ENCODE measurements around the gene MYB.

Gene MYB

GRCh38 chr6:135183002-135183531, 2.0 kb downstream of the MYB start:
- DNase-seq (ENCODE audit: low read depth) = peak; percentile 97
- H3K4me3 ChIP-seq (ENCODE audit: low read depth, low read length) = peak overlapping the region; percentile 93
- TF ChIP-seq, protein P1, sequence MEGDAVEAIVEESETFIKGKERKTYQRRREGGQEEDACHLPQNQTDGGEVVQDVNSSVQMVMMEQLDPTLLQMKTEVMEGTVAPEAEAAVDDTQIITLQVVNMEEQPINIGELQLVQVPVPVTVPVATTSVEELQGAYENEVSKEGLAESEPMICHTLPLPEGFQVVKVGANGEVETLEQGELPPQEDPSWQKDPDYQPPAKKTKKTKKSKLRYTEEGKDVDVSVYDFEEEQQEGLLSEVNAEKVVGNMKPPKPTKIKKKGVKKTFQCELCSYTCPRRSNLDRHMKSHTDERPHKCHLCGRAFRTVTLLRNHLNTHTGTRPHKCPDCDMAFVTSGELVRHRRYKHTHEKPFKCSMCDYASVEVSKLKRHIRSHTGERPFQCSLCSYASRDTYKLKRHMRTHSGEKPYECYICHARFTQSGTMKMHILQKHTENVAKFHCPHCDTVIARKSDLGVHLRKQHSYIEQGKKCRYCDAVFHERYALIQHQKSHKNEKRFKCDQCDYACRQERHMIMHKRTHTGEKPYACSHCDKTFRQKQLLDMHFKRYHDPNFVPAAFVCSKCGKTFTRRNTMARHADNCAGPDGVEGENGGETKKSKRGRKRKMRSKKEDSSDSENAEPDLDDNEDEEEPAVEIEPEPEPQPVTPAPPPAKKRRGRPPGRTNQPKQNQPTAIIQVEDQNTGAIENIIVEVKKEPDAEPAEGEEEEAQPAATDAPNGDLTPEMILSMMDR (IDR thresholded peaks at IDR 0.05; ENCODE audit: insufficient read depth, low read depth, low read length, missing control alignments) = no peak

DNA sequence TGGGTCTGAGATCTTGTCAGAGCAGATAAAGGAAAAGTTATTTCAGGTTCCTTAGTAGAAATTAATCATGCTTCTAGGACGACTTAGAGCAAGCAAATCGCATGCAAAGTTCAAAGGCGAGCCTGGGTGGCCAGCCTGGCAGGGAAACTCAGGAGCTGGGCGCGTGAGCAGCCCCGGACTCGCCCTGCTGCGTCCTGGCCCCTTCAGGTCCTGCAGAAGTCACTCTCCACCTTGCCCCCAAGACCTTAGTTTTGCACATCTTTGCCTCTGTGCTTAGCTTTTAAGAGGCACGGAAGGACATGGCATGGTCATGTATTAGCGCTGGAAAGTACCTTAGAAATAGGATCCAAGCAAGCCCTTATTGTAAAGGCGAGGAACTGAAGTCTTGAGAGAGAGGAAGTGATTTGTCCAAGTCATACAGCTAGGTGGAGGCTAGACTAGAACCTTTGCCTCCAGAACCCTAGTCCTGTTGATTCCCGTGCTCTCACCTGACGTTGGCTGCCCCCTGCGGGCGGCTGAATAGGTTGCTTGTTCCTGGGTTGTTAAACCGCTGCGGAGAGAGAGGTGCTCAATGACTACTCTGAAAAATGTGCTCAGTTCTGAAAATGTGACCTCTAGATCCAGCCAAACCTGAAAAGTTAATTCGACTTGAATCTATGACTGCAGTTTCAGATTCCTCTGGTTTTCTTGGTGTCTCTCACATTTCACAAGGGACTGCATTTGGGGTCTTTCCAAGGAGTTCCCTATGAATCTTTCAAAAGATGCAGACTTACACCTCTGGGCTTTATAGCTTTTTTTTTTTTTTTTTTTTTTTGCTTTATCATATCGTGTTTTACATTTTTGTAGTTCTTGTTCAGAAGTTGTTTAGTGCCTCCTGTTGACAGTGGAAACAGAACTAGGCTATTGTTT, 2.7 kb downstream of the MYB start:
- H3K4me3 ChIP-seq (ENCODE audit: low read depth, low read length) = peak overlapping the region; percentile 93
- peak; percentile 95 for DNase-seq (ENCODE audit: low read depth)
- TF ChIP-seq, protein P1 (IDR thresholded peaks at IDR 0.05; ENCODE audit: insufficient read depth, low read depth, low read length, missing control alignments) = peak; percentile 79

GRCh38 chr6:135185483-135185882, 4.4 kb downstream of the MYB start:
- H3K4me3 ChIP-seq (ENCODE audit: low read depth, low read length) = no peak overlapping the region
- no peak for DNase-seq (ENCODE audit: low read depth)
- TF ChIP-seq, protein P1 (IDR thresholded peaks at IDR 0.05; ENCODE audit: insufficient read depth, low read depth, low read length, missing control alignments) = no peak

- DNase-seq (ENCODE audit: low read depth) = no peak
- no peak overlapping the region for H3K4me3 ChIP-seq (ENCODE audit: low read depth, low read length)
- TF ChIP-seq, protein P1 (IDR thresholded peaks at IDR 0.05; ENCODE audit: insufficient read depth, low read depth, low read length, missing control alignments) = no peak
Observed at GRCh38 chr6:135186255-135186654, 5.1 kb downstream of the MYB start.

GRCh38 chr6:135187372-135187771, 6.3 kb downstream of the MYB start:
- TF ChIP-seq, protein P1 (IDR thresholded peaks at IDR 0.05; ENCODE audit: insufficient read depth, low read depth, low read length, missing control alignments) = no peak
- H3K4me3 ChIP-seq (ENCODE audit: low read depth, low read length) = no peak overlapping the region
- no peak for DNase-seq (ENCODE audit: low read depth)

- TF ChIP-seq, protein P1 (IDR thresholded peaks at IDR 0.05; ENCODE audit: insufficient read depth, low read depth, low read length, missing control alignments) = no peak
- no peak overlapping the region for H3K4me3 ChIP-seq (ENCODE audit: low read depth, low read length)
- DNase-seq (ENCODE audit: low read depth) = no peak
Observed at GRCh38 chr6:135188718-135189117, 7.6 kb downstream of the MYB start.
